ENCODE data around the gene TBC1D22A. TPM values are rescaled to one million over a fixed set of nuclear protein-coding genes. Genes with fewer than 3 reads are reported as not detected.

The TBC1D22A gene
- total and polyA plus RNA-seq, 2 donors from 2014 or later: 24.6 to 39.4 TPM

DNA sequence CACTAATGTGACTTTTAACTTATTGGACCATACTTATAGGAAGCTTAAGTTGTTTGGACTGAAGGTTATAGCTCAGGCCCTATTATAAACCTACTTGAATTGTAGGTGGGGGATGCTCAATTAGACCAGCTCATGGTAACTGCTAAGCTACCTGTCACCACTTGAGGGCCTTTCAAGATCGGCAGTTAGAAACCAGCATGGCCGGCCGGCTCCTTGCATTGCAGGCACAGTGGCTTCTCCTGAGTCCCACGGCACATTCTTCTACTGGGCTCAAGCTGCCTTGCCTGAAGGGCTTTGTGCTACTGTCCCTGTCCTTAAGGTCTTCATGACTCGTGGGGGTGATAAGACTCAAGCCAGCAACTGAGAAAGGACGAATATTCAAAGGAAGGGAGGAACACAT lies 70.8 kb downstream of the TBC1D22A start:
- Histone ChIP-seq H3K9me3 (ENCODE audit: control insufficient read depth in 2 of 3, insufficient read depth in 1 of 3, low read length in 3 of 3) (peaks cover 0 to 7% (median 0%) of the 10 kb centered on the region in 3 donors), H3K36me3 (ENCODE audit: control insufficient read depth in 2 of 3, insufficient read depth in 3 of 3, low read length in 3 of 3) (peaks cover 0 to 2% (median 2%) of the 10 kb centered on the region in 3 donors), H3K9ac (ENCODE audit: low read length in 3 of 3) (no peak overlapping the region), H3K4me1 (ENCODE audit: control insufficient read depth in 2 of 3, insufficient read depth in 2 of 3, low read depth in 1 of 3, low read length in 3 of 3) (peaks cover 3 to 17% (median 11%) of the 10 kb centered on the region in 3 donors), H3K27ac (ENCODE audit: low read depth in 2 of 2, low read length in 2 of 2) (no peak overlapping the region), H3K4me3 (ENCODE audit: low read length in 3 of 3) (no peak overlapping the region), H3K27me3 (ENCODE audit: control insufficient read depth, insufficient read depth, low read length) (no peaks in the 10 kb centered on the region)
- DNase-seq: peak in 2 of 5 donors; percentile 45 to 49
- TF ChIP-seq, protein P1, sequence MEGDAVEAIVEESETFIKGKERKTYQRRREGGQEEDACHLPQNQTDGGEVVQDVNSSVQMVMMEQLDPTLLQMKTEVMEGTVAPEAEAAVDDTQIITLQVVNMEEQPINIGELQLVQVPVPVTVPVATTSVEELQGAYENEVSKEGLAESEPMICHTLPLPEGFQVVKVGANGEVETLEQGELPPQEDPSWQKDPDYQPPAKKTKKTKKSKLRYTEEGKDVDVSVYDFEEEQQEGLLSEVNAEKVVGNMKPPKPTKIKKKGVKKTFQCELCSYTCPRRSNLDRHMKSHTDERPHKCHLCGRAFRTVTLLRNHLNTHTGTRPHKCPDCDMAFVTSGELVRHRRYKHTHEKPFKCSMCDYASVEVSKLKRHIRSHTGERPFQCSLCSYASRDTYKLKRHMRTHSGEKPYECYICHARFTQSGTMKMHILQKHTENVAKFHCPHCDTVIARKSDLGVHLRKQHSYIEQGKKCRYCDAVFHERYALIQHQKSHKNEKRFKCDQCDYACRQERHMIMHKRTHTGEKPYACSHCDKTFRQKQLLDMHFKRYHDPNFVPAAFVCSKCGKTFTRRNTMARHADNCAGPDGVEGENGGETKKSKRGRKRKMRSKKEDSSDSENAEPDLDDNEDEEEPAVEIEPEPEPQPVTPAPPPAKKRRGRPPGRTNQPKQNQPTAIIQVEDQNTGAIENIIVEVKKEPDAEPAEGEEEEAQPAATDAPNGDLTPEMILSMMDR (IDR thresholded peaks at IDR 0.05; ENCODE audit: borderline replicate concordance, extremely low read depth, insufficient read depth): peak; percentile 44
- FAIRE-seq: no peak
- intact Hi-C loops (cut with DNase I): no loop called here

DNA sequence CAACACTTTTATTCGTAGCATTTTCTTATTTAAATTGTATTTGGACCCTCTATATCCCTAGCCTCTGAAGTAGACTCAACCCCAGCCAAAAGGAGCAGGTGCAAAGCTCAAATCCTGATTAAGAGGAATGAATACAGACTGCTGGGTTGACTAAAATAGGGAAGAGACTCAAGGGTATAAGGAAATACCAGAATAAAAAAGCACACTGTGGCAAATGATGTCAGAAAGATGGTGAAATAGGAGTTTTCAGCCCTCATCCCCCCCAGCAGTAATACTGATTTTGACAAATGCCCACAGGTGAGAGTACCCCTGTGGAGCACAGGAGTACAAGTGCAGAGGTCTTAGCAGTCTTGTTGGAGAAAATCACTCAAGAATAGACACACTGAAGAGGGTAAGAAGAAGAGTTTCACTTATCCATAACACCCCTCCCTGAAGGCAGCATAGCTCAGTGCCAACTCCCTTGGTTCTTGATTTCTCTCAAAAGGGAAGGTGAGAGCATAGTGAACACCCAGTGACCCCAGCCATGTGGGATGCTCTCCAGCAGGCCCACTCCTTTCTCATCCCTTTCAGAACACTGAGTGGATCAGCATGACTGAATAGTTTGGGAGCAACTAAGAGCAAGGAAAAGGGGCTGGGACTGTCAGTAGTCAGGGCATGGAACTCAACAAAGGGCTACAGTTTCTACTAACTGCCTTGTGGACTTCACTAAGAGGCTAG lies 71.7 kb downstream of the TBC1D22A start:
- Histone ChIP-seq H3K4me1 (ENCODE audit: control insufficient read depth in 2 of 3, insufficient read depth in 2 of 3, low read depth in 1 of 3, low read length in 3 of 3) (peaks cover 3 to 8% (median 5%) of the 10 kb centered on the region in 3 donors), H3K27ac (ENCODE audit: low read depth in 2 of 2, low read length in 2 of 2) (no peak overlapping the region), H3K36me3 (ENCODE audit: control insufficient read depth in 2 of 3, insufficient read depth in 3 of 3, low read length in 3 of 3) (peaks cover 0 to 2% (median 0%) of the 10 kb centered on the region in 3 donors), H3K27me3 (ENCODE audit: control insufficient read depth, insufficient read depth, low read length) (no peaks in the 10 kb centered on the region), H3K9me3 (ENCODE audit: control insufficient read depth in 2 of 3, insufficient read depth in 1 of 3, low read length in 3 of 3) (peaks cover 0 to 7% (median 0%) of the 10 kb centered on the region in 3 donors), H3K9ac (ENCODE audit: low read length in 3 of 3) (no peak overlapping the region), H3K4me3 (ENCODE audit: low read length in 3 of 3) (no peak overlapping the region)
- DNase-seq (no peak), FAIRE-seq (no peak)
- intact Hi-C loops (cut with DNase I): no loop called here
- TF ChIP-seq, protein P1 (IDR thresholded peaks at IDR 0.05; ENCODE audit: borderline replicate concordance, extremely low read depth, insufficient read depth): no peak

DNA sequence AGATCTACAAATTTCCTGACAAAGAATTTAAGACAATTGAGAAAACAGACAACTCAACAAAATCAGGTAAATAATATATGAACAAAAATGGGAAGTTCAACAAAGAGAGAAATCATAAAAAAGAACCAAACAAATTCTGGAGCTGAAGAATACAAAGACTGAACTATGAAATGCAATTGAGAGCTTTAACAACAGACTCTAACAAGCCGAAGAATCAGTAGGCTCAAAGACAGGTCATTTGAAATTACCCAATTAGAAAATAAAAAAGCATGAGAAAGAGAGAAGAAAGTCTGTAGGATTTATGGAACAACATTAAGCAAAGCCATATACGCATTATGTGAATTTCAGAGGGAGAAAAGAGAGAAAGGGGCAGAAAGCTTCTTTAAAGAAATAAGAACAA lies 72.8 kb downstream of the TBC1D22A start:
- peaks cover 0 to 2% (median 0%) of the 10 kb centered on the region in 3 donors for H3K36me3 ChIP-seq (ENCODE audit: control insufficient read depth in 2 of 3, insufficient read depth in 3 of 3, low read length in 3 of 3)
- FAIRE-seq (no peak), DNase-seq (no peak)
- peaks cover 0 to 7% (median 0%) of the 10 kb centered on the region in 3 donors for H3K9me3 ChIP-seq (ENCODE audit: control insufficient read depth in 2 of 3, insufficient read depth in 1 of 3, low read length in 3 of 3)
- TF ChIP-seq, protein P1 (IDR thresholded peaks at IDR 0.05; ENCODE audit: borderline replicate concordance, extremely low read depth, insufficient read depth): no peak
- no peaks in the 10 kb centered on the region for H3K27me3 ChIP-seq (ENCODE audit: control insufficient read depth, insufficient read depth, low read length)
- H3K9ac ChIP-seq (ENCODE audit: low read length in 3 of 3): no peak overlapping the region
- no peak overlapping the region for H3K27ac ChIP-seq (ENCODE audit: low read depth in 2 of 2, low read length in 2 of 2)
- H3K4me3 ChIP-seq (ENCODE audit: low read length in 3 of 3): no peak overlapping the region
- intact Hi-C loops (cut with DNase I): no loop called here
- peaks cover 0 to 2% (median 0%) of the 10 kb centered on the region in 3 donors for H3K4me1 ChIP-seq (ENCODE audit: control insufficient read depth in 2 of 3, insufficient read depth in 2 of 3, low read depth in 1 of 3, low read length in 3 of 3)
